Measurements from ENCODE around the gene SPATS1.

- TF ChIP-seq EZH2 (IDR thresholded peaks at IDR 0.05; ENCODE audit: borderline replicate concordance, insufficient read depth, low read length, poor library complexity, severe bottlenecking) (no peak), CTCF (IDR thresholded peaks at IDR 0.05; ENCODE audit: poor library complexity, severe bottlenecking) (no peak), REST (IDR thresholded peaks at IDR 0.05; ENCODE audit: borderline replicate concordance) (no peak), EP300 (conservative IDR thresholded peaks at IDR 0.05; ENCODE audit: poor library complexity, severe bottlenecking) (no peak), POLR2AphosphoS5 (IDR thresholded peaks at IDR 0.05) (no peak)
Observed at GRCh38 chr6:44335631-44336030, 6.8 kb upstream of the SPATS1 start.
